ENCODE measurements around the gene APLN. TPM values are rescaled to one million over a fixed set of nuclear protein-coding genes. Genes with fewer than 3 reads are reported as not detected.

APLN gene
- total and polyA plus RNA-seq, 7 donors: 0.36 to 0.81 (median 0.47) TPM; not detected in 4

- intact Hi-C loops (cut with DNase I): no loop called here
- Histone ChIP-seq H3K36me3 (no peaks in the 10 kb centered on the region), H3K4me1 (no peaks in the 10 kb centered on the region), H3K9me3 (no peaks in the 10 kb centered on the region), H3K4me3 (no peak overlapping the region), H3K27me3 (no peaks in the 10 kb centered on the region), H3K27ac (no peak overlapping the region)
- TF ChIP-seq POLR2A (IDR thresholded peaks at IDR 0.05) (no peak), POLR2AphosphoS5 (IDR thresholded peaks at IDR 0.05) (no peak), EP300 (IDR thresholded peaks at IDR 0.05) (no peak), CTCF (IDR thresholded peaks at IDR 0.05) (no peak)
- 79 to 87% methylated on average over 7 of the region's 7 CpGs for WGBS, 2 donors
- DNase-seq: no peak
Observed at GRCh38 chrX:129629837-129630236, 24.9 kb downstream of the APLN start.

GRCh38 chrX:129626026-129626425, 28.7 kb downstream of the APLN start:
- DNase-seq: no peak
- Histone ChIP-seq H3K27me3 (no peaks in the 10 kb centered on the region), H3K27ac (no peak overlapping the region), H3K4me1 (no peaks in the 10 kb centered on the region), H3K36me3 (no peaks in the 10 kb centered on the region), H3K4me3 (no peak overlapping the region), H3K9me3 (no peaks in the 10 kb centered on the region)
- intact Hi-C loops (cut with DNase I): no loop called here
- TF ChIP-seq POLR2A (IDR thresholded peaks at IDR 0.05) (no peak), POLR2AphosphoS5 (IDR thresholded peaks at IDR 0.05) (no peak), CTCF (IDR thresholded peaks at IDR 0.05) (no peak), EP300 (IDR thresholded peaks at IDR 0.05) (no peak)
- 61 to 78% methylated on average over 3 of the region's 3 CpGs for WGBS, 2 donors

GRCh38 chrX:129622757-129623301, 31.9 kb downstream of the APLN start:
- no peaks in the 10 kb centered on the region for H3K9me3 ChIP-seq
- no peaks in the 10 kb centered on the region for H3K36me3 ChIP-seq
- WGBS, 2 donors: 63 to 95% methylated on average over 10 of the region's 10 CpGs
- no peak overlapping the region for H3K4me3 ChIP-seq
- no peaks in the 10 kb centered on the region for H3K4me1 ChIP-seq
- DNase-seq: peak; percentile 14
- no peak overlapping the region for H3K27ac ChIP-seq
- intact Hi-C loops (cut with DNase I): no loop called here
- no peaks in the 10 kb centered on the region for H3K27me3 ChIP-seq
- TF ChIP-seq POLR2AphosphoS5 (IDR thresholded peaks at IDR 0.05) (no peak), EP300 (IDR thresholded peaks at IDR 0.05) (no peak), POLR2A (IDR thresholded peaks at IDR 0.05) (no peak), CTCF (IDR thresholded peaks at IDR 0.05) (no peak)

- TF ChIP-seq POLR2A (IDR thresholded peaks at IDR 0.05) (no peak), CTCF (IDR thresholded peaks at IDR 0.05) (no peak), EP300 (IDR thresholded peaks at IDR 0.05) (no peak), POLR2AphosphoS5 (IDR thresholded peaks at IDR 0.05) (no peak)
- intact Hi-C loops (cut with DNase I): no loop called here
- 18 to 73% methylated on average over 4 of the region's 4 CpGs for WGBS, 2 donors
Observed at GRCh38 chrX:129618997-129619396, 35.8 kb downstream of the APLN start.

GRCh38 chrX:129617420-129617819, 37.3 kb downstream of the APLN start:
- intact Hi-C loops (cut with DNase I): no loop called here

More at GRCh38 chrX:129618997-129619396, 35.8 kb downstream of the APLN start:
- no peaks in the 10 kb centered on the region for H3K9me3 ChIP-seq
- DNase-seq: no peak
- H3K36me3 ChIP-seq: no peaks in the 10 kb centered on the region
- no peak overlapping the region for H3K27ac ChIP-seq
- H3K27me3 ChIP-seq: no peaks in the 10 kb centered on the region
- H3K4me3 ChIP-seq: no peak overlapping the region
- no peaks in the 10 kb centered on the region for H3K4me1 ChIP-seq

More at GRCh38 chrX:129617420-129617819, 37.3 kb downstream of the APLN start:
- Histone ChIP-seq H3K4me3 (no peak overlapping the region), H3K9me3 (no peaks in the 10 kb centered on the region), H3K4me1 (no peaks in the 10 kb centered on the region), H3K27ac (no peak overlapping the region), H3K36me3 (no peaks in the 10 kb centered on the region), H3K27me3 (no peaks in the 10 kb centered on the region)
- DNase-seq: no peak
- 83 to 88% methylated on average over 6 of the region's 6 CpGs for WGBS, 2 donors
- TF ChIP-seq POLR2AphosphoS5 (IDR thresholded peaks at IDR 0.05): no peak
- no peak for TF ChIP-seq CTCF (IDR thresholded peaks at IDR 0.05)
- no peak for TF ChIP-seq EP300 (IDR thresholded peaks at IDR 0.05)
- TF ChIP-seq POLR2A (IDR thresholded peaks at IDR 0.05): no peak

All from sigmoid colon (tissue), 7 donors.